WERI-Rb-1 (cell line): Measurements from ENCODE around the gene TMEM201.

Experiments used
- DNase-seq: peaks from one replicate; pipeline ENCODE4 v3.0.0-alpha.2; 2020
- H3K27ac ChIP-seq: fragments of 250-450 bp; sonication (Bioruptor Pico); 2 replicates; pipeline ENCODE4 v1.5.1; 2020; ENCODE audit warnings: mild to moderate bottlenecking, moderate library complexity
- H3K27me3 ChIP-seq: fragments of 250-450 bp; sonication (Bioruptor Pico); 2 replicates; pipeline ENCODE4 v1.5.1; 2021; ENCODE audit warnings: mild to moderate bottlenecking, low read depth, moderate library complexity; ENCODE audit not compliant: insufficient read depth, severe bottlenecking
- H3K36me3 ChIP-seq: fragments of 250-450 bp; sonication (Bioruptor Pico); 2 replicates; pipeline ENCODE4 v1.5.1; 2020; ENCODE audit warnings: mild to moderate bottlenecking, moderate library complexity
- H3K4me3 ChIP-seq: 2 replicates; pipeline ENCODE4 v1.5.1; 2011; ENCODE audit warnings: low read depth, mild to moderate bottlenecking, control low read depth, low read length
- H3K9me3 ChIP-seq: fragments of 250-450 bp; sonication (Bioruptor Pico); 2 replicates; pipeline ENCODE4 v1.5.1; 2021; ENCODE audit warnings: mild to moderate bottlenecking, moderate library complexity; ENCODE audit not compliant: severe bottlenecking
- CTCF ChIP-seq: IDR thresholded peaks from 2 replicates; pipeline ENCODE4 v1.5.1; 2011; ENCODE audit warnings: low read depth, mild to moderate bottlenecking, control low read depth, inconsistent platforms, low read length

TMEM201 gene

GRCh38 chr1:9588551-9589143 lies at the start of gene TMEM201:
TSS of gene TMEM201 (plus strand) at chr1:9588911. CDS start at chr1:9588931, 20 bp downstream.
- Histone ChIP-seq H3K4me3 (peak within 1 kb of the TSS; percentile 46), H3K27me3 (no peaks in the 10 kb centered on the region), H3K27ac (peak within 1 kb of the TSS; percentile 94), H3K36me3 (peaks cover 39% of the 10 kb centered on the region), H3K9me3 (no peaks in the 10 kb centered on the region)
- peak; percentile 93 for DNase-seq
- TF ChIP-seq CTCF = peak; percentile 68

GRCh38 chr1:9539165-9539828 lies 49.4 kb upstream of the TMEM201 start, which contains the start of gene SLC25A33:
TSS of gene SLC25A33 (plus strand) at chr1:9539465. CDS start at chr1:9539692, 227 bp downstream.
- Histone ChIP-seq H3K27me3 (no peaks in the 10 kb centered on the region), H3K9me3 (no peaks in the 10 kb centered on the region), H3K4me3 (peak within 1 kb of the TSS; percentile 90), H3K27ac (peak within 1 kb of the TSS; percentile 86), H3K36me3 (no peaks in the 10 kb centered on the region; the same call in 1 of the 2 replicates)
- TF ChIP-seq CTCF = no peak
- DNase-seq = peak; percentile 98

GRCh38 chr1:9539829-9540550 lies 48.7 kb upstream of the TMEM201 start:
- Histone ChIP-seq H3K27ac (peak overlapping the region; percentile 69), H3K36me3 (no peaks in the 10 kb centered on the region; the same call in 1 of the 2 replicates), H3K4me3 (peak overlapping the region; percentile 90), H3K9me3 (no peaks in the 10 kb centered on the region), H3K27me3 (no peaks in the 10 kb centered on the region)
- DNase-seq = peak; percentile 46
- no peak for TF ChIP-seq CTCF

- no peak for DNase-seq
- Histone ChIP-seq H3K36me3 (no peaks in the 10 kb centered on the region; the same call in 1 of the 2 replicates), H3K4me3 (no peak overlapping the region), H3K9me3 (no peaks in the 10 kb centered on the region), H3K27me3 (no peaks in the 10 kb centered on the region), H3K27ac (no peak overlapping the region)
- no peak for TF ChIP-seq CTCF
Measured at GRCh38 chr1:9542430-9542829, 46.3 kb upstream of the TMEM201 start.

GRCh38 chr1:9544926-9545325 lies 43.8 kb upstream of the TMEM201 start:
- Histone ChIP-seq H3K9me3 (no peaks in the 10 kb centered on the region), H3K4me3 (no peak overlapping the region), H3K36me3 (no peaks in the 10 kb centered on the region; the same call in 1 of the 2 replicates), H3K27ac (no peak overlapping the region), H3K27me3 (no peaks in the 10 kb centered on the region)
- no peak for TF ChIP-seq CTCF
- DNase-seq = no peak
